SU-DHL-6 (cell line): ENCODE measurements around the gene CTSZ.

ENCODE experiments used
- EZH2phosphoT487 ChIP-seq: fragments of 200-600 bp; sonication (generic), shearing (Covaris generic); conservative IDR thresholded peaks from 2 replicates; pipeline ENCODE4 v1.6.1; 2018; ENCODE audit warnings: mild to moderate bottlenecking, antibody characterized with exemption, low read length, moderate library complexity, mixed read lengths
- TF ChIP-seq, protein P1 (sequence below): fragments of 200-600 bp; sonication (generic); IDR thresholded peaks from one replicate; pipeline ENCODE4 v1.5.1; 2017; ENCODE audit warnings: antibody characterized with exemption, mild to moderate bottlenecking, low read length, moderate library complexity; ENCODE audit not compliant: insufficient read depth, poor library complexity, severe bottlenecking

DNA sequence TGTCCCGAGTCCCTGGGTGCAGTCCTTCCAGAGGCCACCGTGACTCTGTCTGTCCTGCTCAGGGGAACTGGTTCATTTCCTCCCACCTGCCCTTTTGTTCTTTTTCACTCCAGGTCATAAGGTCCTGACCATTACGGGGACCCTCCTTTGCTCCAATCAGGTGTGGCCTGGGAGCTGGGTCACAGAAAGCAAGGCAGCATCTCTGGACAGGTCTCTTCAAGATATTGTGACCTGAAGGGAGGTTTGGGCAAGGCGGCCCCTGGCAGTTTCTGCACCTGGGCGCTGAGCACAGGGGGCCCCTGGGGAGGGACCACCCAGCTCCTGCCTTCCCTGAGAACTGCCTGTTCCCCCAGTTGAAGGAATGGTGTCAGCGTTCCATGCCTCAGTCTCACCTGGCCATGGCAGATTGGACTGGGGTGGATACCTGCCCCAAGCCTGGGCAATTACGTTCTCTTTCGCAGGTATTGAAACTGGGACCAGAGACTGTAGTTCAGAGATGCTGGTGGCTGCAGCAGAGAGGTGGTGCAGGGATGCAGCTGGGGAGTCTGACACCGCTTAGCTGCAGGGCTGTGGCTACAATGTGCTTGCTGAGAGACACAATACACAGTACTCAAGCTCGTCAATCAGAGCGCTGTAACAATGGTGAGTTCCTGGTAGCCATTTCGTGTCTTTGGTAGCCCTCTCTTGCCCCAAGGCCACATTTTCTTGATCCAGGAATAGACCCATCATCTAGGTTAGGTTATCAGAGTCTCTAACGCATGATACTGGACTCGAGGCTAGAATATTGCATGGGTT lies 41.6 kb downstream of the CTSZ start:
- TF ChIP-seq, protein P1, sequence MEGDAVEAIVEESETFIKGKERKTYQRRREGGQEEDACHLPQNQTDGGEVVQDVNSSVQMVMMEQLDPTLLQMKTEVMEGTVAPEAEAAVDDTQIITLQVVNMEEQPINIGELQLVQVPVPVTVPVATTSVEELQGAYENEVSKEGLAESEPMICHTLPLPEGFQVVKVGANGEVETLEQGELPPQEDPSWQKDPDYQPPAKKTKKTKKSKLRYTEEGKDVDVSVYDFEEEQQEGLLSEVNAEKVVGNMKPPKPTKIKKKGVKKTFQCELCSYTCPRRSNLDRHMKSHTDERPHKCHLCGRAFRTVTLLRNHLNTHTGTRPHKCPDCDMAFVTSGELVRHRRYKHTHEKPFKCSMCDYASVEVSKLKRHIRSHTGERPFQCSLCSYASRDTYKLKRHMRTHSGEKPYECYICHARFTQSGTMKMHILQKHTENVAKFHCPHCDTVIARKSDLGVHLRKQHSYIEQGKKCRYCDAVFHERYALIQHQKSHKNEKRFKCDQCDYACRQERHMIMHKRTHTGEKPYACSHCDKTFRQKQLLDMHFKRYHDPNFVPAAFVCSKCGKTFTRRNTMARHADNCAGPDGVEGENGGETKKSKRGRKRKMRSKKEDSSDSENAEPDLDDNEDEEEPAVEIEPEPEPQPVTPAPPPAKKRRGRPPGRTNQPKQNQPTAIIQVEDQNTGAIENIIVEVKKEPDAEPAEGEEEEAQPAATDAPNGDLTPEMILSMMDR: no peak
- TF ChIP-seq EZH2phosphoT487: no peak
